Measurements from ENCODE around the gene C13orf42. TPM values are rescaled to one million over a fixed set of nuclear protein-coding genes. Genes with fewer than 3 reads are reported as not detected.

C13orf42 gene
- polyA plus RNA-seq, 2 of the 4 experiments (the other 2 are of a cell fraction) = not detected

GRCh38 chr13:51045451-51045850 is 65.6 kb downstream of the C13orf42 start:
- Histone ChIP-seq H3K4me3 (no peak overlapping the region), H3K9me3 (no peaks in the 10 kb centered on the region), H3K27ac (no peak overlapping the region), H3K4me2 (no peak overlapping the region), H3K4me1 (no peaks in the 10 kb centered on the region)
- FAIRE-seq = no peak
- ATAC-seq = no peak
- WGBS (ENCODE audit: missing lambda C conversion rate) = 82% methylated on average over 4 of the region's 5 CpGs
- ChIA-PET CTCF (no interaction called here), POLR2A (no interaction called here)
- no peak for TF ChIP-seq MAZ (IDR thresholded peaks at IDR 0.05; ENCODE audit: borderline replicate concordance, low read depth, low read length)
- TF ChIP-seq ZNF302 (CRISPR knock-in tag; IDR thresholded peaks at IDR 0.05) = no peak
- no peak for TF ChIP-seq EP300 (IDR thresholded peaks at IDR 0.05)
- TF ChIP-seq RAD21 (conservative IDR thresholded peaks at IDR 0.05 in 1 of 2, IDR thresholded peaks at IDR 0.05 in 1 of 2) = no peak
- TF ChIP-seq, protein P1, sequence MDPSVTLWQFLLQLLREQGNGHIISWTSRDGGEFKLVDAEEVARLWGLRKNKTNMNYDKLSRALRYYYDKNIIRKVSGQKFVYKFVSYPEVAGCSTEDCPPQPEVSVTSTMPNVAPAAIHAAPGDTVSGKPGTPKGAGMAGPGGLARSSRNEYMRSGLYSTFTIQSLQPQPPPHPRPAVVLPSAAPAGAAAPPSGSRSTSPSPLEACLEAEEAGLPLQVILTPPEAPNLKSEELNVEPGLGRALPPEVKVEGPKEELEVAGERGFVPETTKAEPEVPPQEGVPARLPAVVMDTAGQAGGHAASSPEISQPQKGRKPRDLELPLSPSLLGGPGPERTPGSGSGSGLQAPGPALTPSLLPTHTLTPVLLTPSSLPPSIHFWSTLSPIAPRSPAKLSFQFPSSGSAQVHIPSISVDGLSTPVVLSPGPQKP (IDR thresholded peaks at IDR 0.05; ENCODE audit: low read depth, low read length) = no peak
- no peak for TF ChIP-seq CHD4 (IDR thresholded peaks at IDR 0.05; ENCODE audit: borderline replicate concordance)
- no peak for TF ChIP-seq HOXA7 (CRISPR knock-in tag; IDR thresholded peaks at IDR 0.05)
- TF ChIP-seq HEYL (CRISPR knock-in tag; IDR thresholded peaks at IDR 0.05) = no peak
- no peak for TF ChIP-seq POLR2A (IDR thresholded peaks at IDR 0.05; ENCODE audit: low read length)
- no peak for TF ChIP-seq HDAC2 (IDR thresholded peaks at IDR 0.05)
- no peak for TF ChIP-seq FOSL2 (IDR thresholded peaks at IDR 0.05)
- TF ChIP-seq FOSL2 (CRISPR knock-in tag; IDR thresholded peaks at IDR 0.05) = no peak
- TF ChIP-seq ESRRA (IDR thresholded peaks at IDR 0.05; ENCODE audit: borderline replicate concordance, low read length) = no peak
- TF ChIP-seq, protein P2, sequence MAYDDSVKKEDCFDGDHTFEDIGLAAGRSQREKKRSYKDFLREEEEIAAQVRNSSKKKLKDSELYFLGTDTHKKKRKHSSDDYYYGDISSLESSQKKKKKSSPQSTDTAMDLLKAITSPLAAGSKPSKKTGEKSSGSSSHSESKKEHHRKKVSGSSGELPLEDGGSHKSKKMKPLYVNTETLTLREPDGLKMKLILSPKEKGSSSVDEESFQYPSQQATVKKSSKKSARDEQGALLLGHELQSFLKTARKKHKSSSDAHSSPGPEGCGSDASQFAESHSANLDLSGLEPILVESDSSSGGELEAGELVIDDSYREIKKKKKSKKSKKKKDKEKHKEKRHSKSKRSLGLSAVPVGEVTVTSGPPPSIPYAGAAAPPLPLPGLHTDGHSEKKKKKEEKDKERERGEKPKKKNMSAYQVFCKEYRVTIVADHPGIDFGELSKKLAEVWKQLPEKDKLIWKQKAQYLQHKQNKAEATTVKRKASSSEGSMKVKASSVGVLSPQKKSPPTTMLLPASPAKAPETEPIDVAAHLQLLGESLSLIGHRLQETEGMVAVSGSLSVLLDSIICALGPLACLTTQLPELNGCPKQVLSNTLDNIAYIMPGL (CRISPR knock-in tag; IDR thresholded peaks at IDR 0.05; ENCODE audit: borderline replicate concordance) = no peak
- no peak for TF ChIP-seq SMC3 (IDR thresholded peaks at IDR 0.05)
- TF ChIP-seq SREBF2 (IDR thresholded peaks at IDR 0.05) = no peak
- TF ChIP-seq E2F6 (IDR thresholded peaks at IDR 0.05; ENCODE audit: borderline replicate concordance, low read depth) = no peak
- DNase-seq (ENCODE audit: low read depth in 1 of 2, low spot score in 1 of 2) = no peak

DNA sequence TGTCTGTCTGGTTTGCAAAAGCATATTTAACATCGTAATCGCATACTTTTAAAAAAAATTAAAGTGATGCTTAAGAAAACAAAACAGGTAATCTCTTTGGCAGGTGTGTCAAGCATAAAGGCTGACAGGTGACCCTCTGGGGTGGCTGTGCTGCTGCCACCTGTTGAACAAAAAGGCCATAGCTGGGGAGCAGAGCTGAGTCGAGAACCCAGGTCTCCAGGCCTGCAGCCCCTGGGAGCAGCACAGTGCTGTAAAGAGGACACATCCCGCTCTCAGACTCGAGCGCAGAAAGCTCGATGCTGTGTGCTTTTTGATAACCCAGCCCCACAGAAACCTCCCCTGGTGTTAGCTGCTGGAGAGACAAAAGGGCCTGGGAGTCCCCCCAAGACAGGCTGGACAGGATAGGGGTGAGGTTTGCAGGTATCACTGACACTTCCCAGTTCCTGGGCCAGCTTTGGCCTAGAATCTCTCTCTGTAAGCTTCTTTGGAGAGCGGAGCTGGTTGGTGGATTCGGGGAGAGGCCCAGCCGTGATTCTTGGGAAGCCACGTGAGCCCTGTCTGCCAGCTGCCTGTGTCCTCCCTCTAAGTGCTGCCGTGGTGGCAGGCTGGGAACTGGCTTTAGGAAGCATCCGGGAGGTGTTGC is 66.9 kb downstream of the C13orf42 start:
- FAIRE-seq (no peak), DNase-seq (ENCODE audit: low read depth in 1 of 2, low spot score in 1 of 2) (no peak), ATAC-seq (no peak)
- Histone ChIP-seq H3K27ac (no peak overlapping the region), H3K4me2 (no peak overlapping the region), H3K4me3 (no peak overlapping the region), H3K9me3 (no peaks in the 10 kb centered on the region), H3K4me1 (no peaks in the 10 kb centered on the region)
- POLR2A ChIA-PET = no interaction called here
- CTCF ChIA-PET = interaction anchor here (0.5 kb wide), 1 partner anchor 14 kb away, joined by 3 read pairs; no protein-coding TSS in a partner anchor
- TF ChIP-seq RAD21 (conservative IDR thresholded peaks at IDR 0.05 in 1 of 2, IDR thresholded peaks at IDR 0.05 in 1 of 2) = no peak
- TF ChIP-seq PHF8 (IDR thresholded peaks at IDR 0.05; ENCODE audit: borderline replicate concordance, low read depth) = no peak
- TF ChIP-seq KDM5A (IDR thresholded peaks at IDR 0.05) = no peak
- no peak for TF ChIP-seq HOXA7 (CRISPR knock-in tag; IDR thresholded peaks at IDR 0.05)
- TF ChIP-seq, protein P1 (IDR thresholded peaks at IDR 0.05; ENCODE audit: low read depth, low read length) = no peak
- no peak for TF ChIP-seq POLR2A (IDR thresholded peaks at IDR 0.05; ENCODE audit: low read length)
- TF ChIP-seq NFE2L2 (conservative IDR thresholded peaks at IDR 0.05; ENCODE audit: low read length) = no peak
- 82% methylated on average over 11 of the region's 13 CpGs for WGBS (ENCODE audit: missing lambda C conversion rate)
